BLaER1 (cell line): ENCODE measurements around the gene RASGRF1.

ENCODE experiments used
- H3K27ac ChIP-seq: shearing (Covaris generic); formaldehyde crosslinking; 2 replicates; pipeline ENCODE4 v1.8.1; 2022
- H3K27me3 ChIP-seq: shearing (Covaris generic); formaldehyde crosslinking; 2 replicates; pipeline ENCODE4 v1.8.1; 2022
- H3K36me3 ChIP-seq: shearing (Covaris generic); formaldehyde crosslinking; 2 replicates; pipeline ENCODE4 v1.8.1; 2022
- H3K4me1 ChIP-seq: shearing (Covaris generic); formaldehyde crosslinking; 2 replicates; pipeline ENCODE4 v1.8.1; 2022
- H3K4me2 ChIP-seq: shearing (Covaris generic); formaldehyde crosslinking; 2 replicates; pipeline ENCODE4 v1.8.1; 2022
- H3K4me3 ChIP-seq: shearing (Covaris generic); formaldehyde crosslinking; 2 replicates; pipeline ENCODE4 v1.8.1; 2022
- H3K9ac ChIP-seq: shearing (Covaris generic); formaldehyde crosslinking; 2 replicates; pipeline ENCODE4 v1.8.1; 2022
- H3K9me3 ChIP-seq: shearing (Covaris generic); formaldehyde crosslinking; 2 replicates; pipeline ENCODE4 v1.8.1; 2022
- H4K20me1 ChIP-seq: shearing (Covaris generic); formaldehyde crosslinking; 2 replicates; pipeline ENCODE4 v1.8.1; 2022
- Cebpa-rat ChIP-seq: shearing (Covaris generic); IDR thresholded peaks from 2 replicates; pipeline ENCODE4 v1.8.1; 2022

RASGRF1 gene

GRCh38 chr15:78983146-78983918 is 107.2 kb downstream of the RASGRF1 start:
- Histone ChIP-seq H3K36me3 (no peaks in the 10 kb centered on the region), H3K27me3 (no peaks in the 10 kb centered on the region), H3K4me2 (peak overlapping the region; percentile 89), H4K20me1 (no peaks in the 10 kb centered on the region), H3K9me3 (no peaks in the 10 kb centered on the region), H3K4me1 (peaks cover 57% of the 10 kb centered on the region), H3K27ac (no peak overlapping the region), H3K4me3 (no peak overlapping the region), H3K9ac (no peak overlapping the region)
- no peak for TF ChIP-seq Cebpa-rat

- H3K9me3 ChIP-seq: no peaks in the 10 kb centered on the region
- H3K27ac ChIP-seq: no peak overlapping the region
- H3K4me2 ChIP-seq: peak overlapping the region; percentile 89
- no peak overlapping the region for H3K4me3 ChIP-seq
- no peak overlapping the region for H3K9ac ChIP-seq
- no peaks in the 10 kb centered on the region for H3K27me3 ChIP-seq
- H3K36me3 ChIP-seq: no peaks in the 10 kb centered on the region
- H3K4me1 ChIP-seq: peaks cover 59% of the 10 kb centered on the region
- no peaks in the 10 kb centered on the region for H4K20me1 ChIP-seq
- no peak for TF ChIP-seq Cebpa-rat
These were observed 107.8 kb downstream of the RASGRF1 start for GRCh38 chr15:78982736-78983135.

GRCh38 chr15:78981532-78982313 is 108.9 kb downstream of the RASGRF1 start:
- Histone ChIP-seq H3K4me1 (peaks cover 69% of the 10 kb centered on the region), H3K36me3 (no peaks in the 10 kb centered on the region), H3K9ac (no peak overlapping the region), H3K27me3 (no peaks in the 10 kb centered on the region), H4K20me1 (no peaks in the 10 kb centered on the region), H3K4me3 (no peak overlapping the region), H3K4me2 (peak overlapping the region; percentile 89), H3K27ac (no peak overlapping the region), H3K9me3 (no peaks in the 10 kb centered on the region)
- TF ChIP-seq Cebpa-rat: no peak

GRCh38 chr15:78979456-78980320 is 110.9 kb downstream of the RASGRF1 start:
- H3K4me3 ChIP-seq: peak overlapping the region; percentile 24; the same call in 1 of the 2 replicates
- peak overlapping the region; percentile 89 for H3K4me2 ChIP-seq
- no peak for TF ChIP-seq Cebpa-rat

GRCh38 chr15:78978601-78979179 is 111.9 kb downstream of the RASGRF1 start:
- H3K36me3 ChIP-seq: no peaks in the 10 kb centered on the region
- H3K27me3 ChIP-seq: no peaks in the 10 kb centered on the region
- H3K9me3 ChIP-seq: no peaks in the 10 kb centered on the region
- no peak for TF ChIP-seq Cebpa-rat
- no peak overlapping the region; the same call in 1 of the 2 replicates for H3K4me3 ChIP-seq
- peak overlapping the region; percentile 20; the same call in 1 of the 2 replicates for H3K27ac ChIP-seq
- no peaks in the 10 kb centered on the region for H4K20me1 ChIP-seq
- H3K9ac ChIP-seq: no peak overlapping the region
- H3K4me2 ChIP-seq: peak overlapping the region; percentile 89
- H3K4me1 ChIP-seq: peaks cover 73% of the 10 kb centered on the region

More at GRCh38 chr15:78979456-78980320, 110.9 kb downstream of the RASGRF1 start:
- Histone ChIP-seq H3K36me3 (no peaks in the 10 kb centered on the region), H4K20me1 (no peaks in the 10 kb centered on the region), H3K27me3 (no peaks in the 10 kb centered on the region), H3K9me3 (no peaks in the 10 kb centered on the region), H3K4me1 (peaks cover 73% of the 10 kb centered on the region), H3K27ac (0 out of 2 replicates have a peak overlapping the region, but pooled peaks have one; percentile 20), H3K9ac (no peak overlapping the region)

- H3K4me3 ChIP-seq: no peak overlapping the region
- no peaks in the 10 kb centered on the region for H3K36me3 ChIP-seq
- no peak overlapping the region for H3K9ac ChIP-seq
- H3K4me2 ChIP-seq: peak overlapping the region; percentile 89
- no peaks in the 10 kb centered on the region for H4K20me1 ChIP-seq
- no peak for TF ChIP-seq Cebpa-rat
- H3K4me1 ChIP-seq: peaks cover 64% of the 10 kb centered on the region
- H3K27ac ChIP-seq: no peak overlapping the region
- H3K9me3 ChIP-seq: no peaks in the 10 kb centered on the region
- no peaks in the 10 kb centered on the region for H3K27me3 ChIP-seq
These were observed 112.8 kb downstream of the RASGRF1 start for GRCh38 chr15:78977591-78978347.

- Histone ChIP-seq H3K27ac (no peak overlapping the region), H3K9ac (no peak overlapping the region), H3K4me1 (peaks cover 58% of the 10 kb centered on the region), H3K36me3 (no peaks in the 10 kb centered on the region), H3K4me2 (peak overlapping the region; percentile 58), H3K4me3 (no peak overlapping the region), H3K9me3 (no peaks in the 10 kb centered on the region), H3K27me3 (no peaks in the 10 kb centered on the region), H4K20me1 (no peaks in the 10 kb centered on the region)
- TF ChIP-seq Cebpa-rat: no peak
These were observed 113.4 kb downstream of the RASGRF1 start for GRCh38 chr15:78977091-78977571.

- no peak overlapping the region for H3K4me3 ChIP-seq
- H3K9ac ChIP-seq: no peak overlapping the region
- peaks cover 54% of the 10 kb centered on the region for H3K4me1 ChIP-seq
- no peak overlapping the region for H3K27ac ChIP-seq
- no peaks in the 10 kb centered on the region for H3K27me3 ChIP-seq
- no peak for TF ChIP-seq Cebpa-rat
- H3K36me3 ChIP-seq: no peaks in the 10 kb centered on the region
- H3K4me2 ChIP-seq: peak overlapping the region; percentile 58
- H4K20me1 ChIP-seq: no peaks in the 10 kb centered on the region
- no peaks in the 10 kb centered on the region for H3K9me3 ChIP-seq
These were observed 113.9 kb downstream of the RASGRF1 start for GRCh38 chr15:78976691-78977090.
